ENCODE results near the gene SPOP.
A peak's percentile ranks its signal among the peaks of the same experiment; 100 is the strongest.

Gene SPOP

DNA sequence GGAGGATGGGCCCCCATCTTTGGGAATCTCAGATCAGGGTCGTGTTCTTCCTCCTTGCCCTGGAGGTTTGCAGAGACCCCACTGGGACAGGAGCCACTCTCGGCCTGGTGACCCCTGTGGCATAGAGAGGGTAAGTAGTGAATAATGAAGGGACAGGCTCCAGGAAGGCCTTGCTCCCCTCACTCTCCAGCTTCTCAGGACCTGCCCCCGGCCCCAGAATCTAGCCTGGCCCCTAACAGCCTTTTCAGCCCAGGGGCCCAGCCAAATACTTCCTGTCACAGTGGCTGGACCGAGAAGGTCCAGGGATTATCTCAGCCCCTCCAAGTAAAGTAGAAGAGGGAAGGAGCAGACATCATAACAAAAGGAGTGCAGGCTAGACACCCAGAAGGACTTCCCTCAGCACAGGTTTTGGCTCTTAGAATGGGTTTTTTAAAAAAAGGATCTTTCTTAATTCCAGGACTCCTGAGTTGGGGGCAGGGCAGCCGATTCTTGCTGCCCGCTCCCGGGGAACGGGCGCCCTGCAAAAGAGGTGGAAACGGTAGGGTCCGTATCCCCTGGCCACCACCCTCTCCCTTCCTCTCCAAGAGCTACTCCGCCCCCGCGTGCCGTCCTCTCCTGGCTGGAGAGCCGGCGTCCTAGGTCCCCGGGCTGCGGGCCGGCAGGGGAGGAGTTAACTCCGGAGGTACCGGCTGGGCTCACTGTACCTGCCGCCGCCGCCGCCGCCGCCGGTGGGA lies 102.8 kb downstream of the SPOP start:
- peak overlapping the region; percentile 15; the same call in 1 of the 2 replicates for H3K4me3 ChIP-seq (ENCODE audit: low read length)
- TF ChIP-seq, protein P1, sequence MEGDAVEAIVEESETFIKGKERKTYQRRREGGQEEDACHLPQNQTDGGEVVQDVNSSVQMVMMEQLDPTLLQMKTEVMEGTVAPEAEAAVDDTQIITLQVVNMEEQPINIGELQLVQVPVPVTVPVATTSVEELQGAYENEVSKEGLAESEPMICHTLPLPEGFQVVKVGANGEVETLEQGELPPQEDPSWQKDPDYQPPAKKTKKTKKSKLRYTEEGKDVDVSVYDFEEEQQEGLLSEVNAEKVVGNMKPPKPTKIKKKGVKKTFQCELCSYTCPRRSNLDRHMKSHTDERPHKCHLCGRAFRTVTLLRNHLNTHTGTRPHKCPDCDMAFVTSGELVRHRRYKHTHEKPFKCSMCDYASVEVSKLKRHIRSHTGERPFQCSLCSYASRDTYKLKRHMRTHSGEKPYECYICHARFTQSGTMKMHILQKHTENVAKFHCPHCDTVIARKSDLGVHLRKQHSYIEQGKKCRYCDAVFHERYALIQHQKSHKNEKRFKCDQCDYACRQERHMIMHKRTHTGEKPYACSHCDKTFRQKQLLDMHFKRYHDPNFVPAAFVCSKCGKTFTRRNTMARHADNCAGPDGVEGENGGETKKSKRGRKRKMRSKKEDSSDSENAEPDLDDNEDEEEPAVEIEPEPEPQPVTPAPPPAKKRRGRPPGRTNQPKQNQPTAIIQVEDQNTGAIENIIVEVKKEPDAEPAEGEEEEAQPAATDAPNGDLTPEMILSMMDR (conservative IDR thresholded peaks at IDR 0.05; ENCODE audit: low read length) = no peak
- no peak for DNase-seq (ENCODE audit: low read depth)

- DNase-seq (ENCODE audit: low read depth) = no peak
- H3K4me3 ChIP-seq (ENCODE audit: low read length) = no peak overlapping the region
- TF ChIP-seq, protein P1 (conservative IDR thresholded peaks at IDR 0.05; ENCODE audit: low read length) = no peak
These were observed 103.5 kb downstream of the SPOP start for GRCh38 chr17:49574323-49574781.

DNA sequence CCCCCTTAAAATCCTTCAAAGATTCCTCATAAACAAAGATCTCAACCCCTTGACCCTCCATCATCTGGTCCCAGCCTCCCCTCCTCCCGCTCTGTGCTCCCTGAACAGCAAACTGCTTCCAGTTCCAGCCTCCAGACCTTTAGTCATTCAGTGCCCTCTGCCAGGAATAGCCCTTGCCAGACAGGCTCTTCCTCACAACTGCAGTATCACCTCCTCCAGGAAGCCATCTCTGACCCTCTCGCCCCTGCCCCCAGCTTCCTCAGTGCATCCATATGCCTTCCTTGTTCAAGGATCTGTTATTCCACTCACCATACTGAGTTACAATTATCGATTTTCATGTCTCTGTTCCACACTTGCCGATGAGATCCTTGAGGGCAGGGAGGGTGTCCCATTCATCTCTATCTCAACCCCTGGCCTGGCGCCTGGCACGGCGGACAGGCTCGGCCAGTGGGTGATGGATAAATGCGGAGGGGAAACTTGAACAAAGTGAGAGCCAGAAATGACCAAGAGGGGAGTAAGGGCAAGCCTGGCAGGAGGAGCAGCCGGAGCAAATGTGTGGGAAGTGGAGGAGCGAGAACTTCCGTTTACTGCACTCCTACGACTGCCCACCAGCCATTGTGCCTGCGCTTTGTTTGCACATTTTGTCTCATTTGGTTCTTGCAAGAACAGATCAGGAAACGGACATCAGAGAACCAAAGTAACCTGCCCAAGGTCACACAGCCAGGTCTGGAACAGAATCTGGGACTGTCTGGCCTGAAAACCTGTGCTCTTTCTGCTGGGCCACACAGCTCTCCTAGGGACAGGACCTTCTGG lies 104.2 kb downstream of the SPOP start:
- TF ChIP-seq, protein P1 (conservative IDR thresholded peaks at IDR 0.05; ENCODE audit: low read length) = no peak
- H3K4me3 ChIP-seq (ENCODE audit: low read length) = no peak overlapping the region
- DNase-seq (ENCODE audit: low read depth) = no peak

DNA sequence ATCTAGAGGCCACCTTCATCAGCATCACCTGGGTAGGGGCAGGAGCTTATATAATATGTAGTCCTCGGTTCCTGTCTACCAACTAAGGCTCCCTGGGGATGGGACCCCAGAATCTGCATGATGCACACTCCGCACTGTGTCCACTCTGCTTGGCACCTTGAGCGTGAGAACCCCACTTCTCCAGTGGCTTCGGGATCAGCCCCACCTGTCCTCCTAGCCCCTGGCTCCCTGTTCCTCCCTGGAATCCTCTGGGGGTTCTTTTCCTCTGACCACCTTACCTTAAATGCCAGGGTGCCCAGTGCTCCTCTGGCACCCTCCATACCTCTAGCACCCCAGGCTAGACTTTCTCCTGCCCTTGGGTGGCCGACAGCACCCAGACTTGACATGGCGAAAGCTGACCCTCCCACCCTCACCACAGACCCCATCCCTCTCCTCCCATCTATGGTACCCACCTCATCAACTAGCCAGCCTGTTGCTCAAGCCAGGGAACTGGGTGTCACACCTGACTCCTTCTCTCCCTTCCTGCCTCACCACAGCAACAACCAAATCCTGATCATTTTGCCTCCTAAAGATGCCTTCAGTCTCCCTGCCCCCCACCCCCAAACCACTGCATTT lies 105.0 kb downstream of the SPOP start:
- no peak for DNase-seq (ENCODE audit: low read depth)
- H3K4me3 ChIP-seq (ENCODE audit: low read length) = no peak overlapping the region
- TF ChIP-seq, protein P1 (conservative IDR thresholded peaks at IDR 0.05; ENCODE audit: low read length) = no peak

DNA sequence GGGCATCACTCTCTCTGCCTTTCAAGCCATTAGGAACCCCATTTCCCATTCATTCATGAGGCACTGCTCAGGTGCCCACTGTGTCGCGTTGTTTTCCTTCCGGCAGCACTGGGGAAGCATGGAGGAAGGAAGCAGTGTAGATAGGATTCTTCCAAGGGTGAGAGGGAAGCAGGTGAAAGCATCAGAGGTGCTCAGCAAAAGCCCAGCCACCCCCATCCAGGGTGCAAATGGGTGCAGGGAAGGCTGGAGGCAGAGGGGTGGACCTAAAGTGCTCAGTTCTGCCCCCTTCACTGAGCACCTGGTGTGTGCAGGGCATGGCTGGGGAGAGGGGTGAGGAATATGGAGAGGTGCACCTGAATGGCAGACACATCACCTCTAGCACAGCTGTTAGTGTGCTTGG lies 105.7 kb downstream of the SPOP start:
- DNase-seq (ENCODE audit: low read depth) = no peak
- no peak overlapping the region for H3K4me3 ChIP-seq (ENCODE audit: low read length)
- TF ChIP-seq, protein P1 (conservative IDR thresholded peaks at IDR 0.05; ENCODE audit: low read length) = no peak

GRCh38 chr17:49571764-49572163 lies 106.1 kb downstream of the SPOP start:
- no peak for DNase-seq (ENCODE audit: low read depth)
- no peak overlapping the region for H3K4me3 ChIP-seq (ENCODE audit: low read length)
- TF ChIP-seq, protein P1 (conservative IDR thresholded peaks at IDR 0.05; ENCODE audit: low read length) = no peak

Measured in AG10803 (cell line).